ENCODE measurements around the gene CCDC178.

GRCh38 chr18:33115476-33115875 is 325.0 kb downstream of the CCDC178 start:
- no peak for TF ChIP-seq CTCF (IDR thresholded peaks at IDR 0.05; ENCODE audit: insufficient read depth, low read length, poor library complexity, severe bottlenecking)
- no peak for TF ChIP-seq EZH2phosphoT487 (conservative IDR thresholded peaks at IDR 0.05; ENCODE audit: low read length)

Data from SU-DHL-6 (cell line).